Measurements from ENCODE around the gene RPS6KC1. TPM values are rescaled to one million over a fixed set of nuclear protein-coding genes. Genes with fewer than 3 reads are reported as not detected.
A peak's percentile ranks its signal among the peaks of the same experiment; 100 is the strongest.

The RPS6KC1 gene
- total and polyA plus RNA-seq, 3 donors from 2014 or later = 32.2 to 60.2 (median 55.5) TPM

- Histone ChIP-seq H3K9me3 (no peaks in the 10 kb centered on the region), H3K4me1 (no peaks in the 10 kb centered on the region), H3K36me3 (ENCODE audit: low read depth, missing control alignments) (no peaks in the 10 kb centered on the region), H3K27me3 (no peaks in the 10 kb centered on the region), H3K4me3 (no peak overlapping the region), H3K27ac (no peak overlapping the region)
- DNase-seq = no peak
- intact Hi-C loops (cut with DNase I; ENCODE audit: low total_unique reads) = no loop called here
- TF ChIP-seq CTCF (IDR thresholded peaks at IDR 0.05) (no peak), POLR2A (IDR thresholded peaks at IDR 0.05) (no peak)
These were observed 233.6 kb downstream of the RPS6KC1 start for GRCh38 chr1:213284626-213285025.

GRCh38 chr1:213286235-213286634, 235.2 kb downstream of the RPS6KC1 start:
- TF ChIP-seq CTCF (IDR thresholded peaks at IDR 0.05) (peak in 2 of 3 experiments; percentile 10 to 15), POLR2A (IDR thresholded peaks at IDR 0.05) (no peak)
- H3K4me3 ChIP-seq = no peak overlapping the region
- 83 to 88% methylated on average over 1 of the region's 1 CpG for WGBS, 2 donors
- H3K4me1 ChIP-seq = no peaks in the 10 kb centered on the region
- H3K9me3 ChIP-seq = no peaks in the 10 kb centered on the region
- no peak for DNase-seq
- H3K27me3 ChIP-seq = no peaks in the 10 kb centered on the region
- no peaks in the 10 kb centered on the region for H3K36me3 ChIP-seq (ENCODE audit: low read depth, missing control alignments)
- intact Hi-C loops (cut with DNase I; ENCODE audit: low total_unique reads) = no loop called here
- no peak overlapping the region for H3K27ac ChIP-seq

- Histone ChIP-seq H3K4me1 (no peaks in the 10 kb centered on the region), H3K9me3 (no peaks in the 10 kb centered on the region), H3K27ac (no peak overlapping the region), H3K4me3 (no peak overlapping the region), H3K27me3 (no peaks in the 10 kb centered on the region), H3K36me3 (ENCODE audit: low read depth, missing control alignments) (no peaks in the 10 kb centered on the region)
- DNase-seq = no peak
- 84% methylated on average over 5 of the region's 5 CpGs for WGBS, 2 donors
- no peak for TF ChIP-seq POLR2A (IDR thresholded peaks at IDR 0.05)
- TF ChIP-seq CTCF (IDR thresholded peaks at IDR 0.05) = no peak
- intact Hi-C loops (cut with DNase I; ENCODE audit: low total_unique reads) = no loop called here
These were observed 236.9 kb downstream of the RPS6KC1 start for GRCh38 chr1:213287987-213288386.

- WGBS, 2 donors = 80 to 86% methylated on average over 4 of the region's 4 CpGs
- Histone ChIP-seq H3K36me3 (ENCODE audit: low read depth, missing control alignments) (no peaks in the 10 kb centered on the region), H3K27ac (no peak overlapping the region), H3K4me1 (no peaks in the 10 kb centered on the region), H3K9me3 (no peaks in the 10 kb centered on the region), H3K27me3 (no peaks in the 10 kb centered on the region), H3K4me3 (no peak overlapping the region)
- DNase-seq = no peak
- TF ChIP-seq CTCF (IDR thresholded peaks at IDR 0.05) = no peak
- TF ChIP-seq POLR2A (IDR thresholded peaks at IDR 0.05) = no peak
- intact Hi-C loops (cut with DNase I; ENCODE audit: low total_unique reads) = no loop called here
These were observed 240.5 kb downstream of the RPS6KC1 start for GRCh38 chr1:213291526-213291925.

GRCh38 chr1:213292614-213293013, 241.6 kb downstream of the RPS6KC1 start:
- H3K4me3 ChIP-seq = no peak overlapping the region
- intact Hi-C loops (cut with DNase I; ENCODE audit: low total_unique reads) = no loop called here

More at GRCh38 chr1:213292614-213293013, 241.6 kb downstream of the RPS6KC1 start:
- Histone ChIP-seq H3K27me3 (no peaks in the 10 kb centered on the region), H3K4me1 (no peaks in the 10 kb centered on the region), H3K36me3 (ENCODE audit: low read depth, missing control alignments) (no peaks in the 10 kb centered on the region), H3K27ac (no peak overlapping the region), H3K9me3 (no peaks in the 10 kb centered on the region)
- TF ChIP-seq POLR2A (IDR thresholded peaks at IDR 0.05) (no peak), CTCF (IDR thresholded peaks at IDR 0.05) (no peak)
- no peak for DNase-seq
- WGBS, 2 donors = 88 to 90% methylated on average over 2 of the region's 2 CpGs
